ENCODE measurements around the gene SH3BGRL3.

The SH3BGRL3 gene

DNA sequence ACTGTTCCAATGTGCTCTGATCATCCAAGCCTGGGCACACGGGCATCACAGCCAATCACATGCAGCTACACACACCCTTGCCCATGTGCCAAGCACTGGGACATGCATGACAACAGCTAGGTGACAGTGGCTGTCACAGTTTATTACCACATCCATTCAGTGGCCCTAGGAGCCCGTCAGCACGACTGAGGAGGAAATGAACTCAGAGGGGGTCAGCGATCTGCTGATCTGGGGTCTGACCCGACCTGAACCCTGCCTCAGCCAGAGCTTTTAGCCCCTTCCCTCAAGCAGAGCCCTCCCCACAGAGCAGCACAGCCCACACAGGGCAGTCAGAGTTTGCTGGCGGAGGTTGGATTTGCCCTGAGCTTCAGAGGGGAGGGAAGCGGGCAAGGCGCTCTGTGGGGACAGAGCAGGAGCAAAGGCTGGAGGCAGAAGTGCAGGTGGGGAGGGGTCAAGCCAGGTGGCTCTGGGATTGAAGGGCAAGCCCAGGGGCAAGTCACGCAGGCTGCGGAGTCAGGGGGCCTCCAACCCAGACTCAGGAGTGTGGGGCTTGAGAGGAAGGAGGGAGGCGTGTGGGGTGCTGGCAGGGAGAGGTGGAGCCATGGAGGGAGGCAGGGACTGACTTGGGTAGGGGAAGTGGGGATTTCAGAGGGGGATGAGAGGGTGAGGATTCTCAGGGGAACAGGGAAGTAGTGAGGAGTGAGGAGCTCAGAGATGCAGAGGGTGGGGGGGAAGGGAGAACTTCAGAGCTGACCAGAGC, 10.4 kb downstream of the SH3BGRL3 start:
- H4K20me1 ChIP-seq (ENCODE audit: control insufficient read depth, insufficient read depth, low read depth, low read length) = no peaks in the 10 kb centered on the region
- H3F3A ChIP-seq (ENCODE audit: control insufficient read depth, insufficient read depth) = peaks cover 50% of the 10 kb centered on the region
- H3K4me1 ChIP-seq (ENCODE audit: control insufficient read depth, low read length) = peaks cover 79% of the 10 kb centered on the region
- peak overlapping the region; percentile 58 for H3K4me3 ChIP-seq (ENCODE audit: low read length)
- no peaks in the 10 kb centered on the region for H3K27me3 ChIP-seq (ENCODE audit: control insufficient read depth, low read length)
- H3K27ac ChIP-seq (ENCODE audit: low read depth, low read length) = peak overlapping the region; percentile 98
- peaks cover 31% of the 10 kb centered on the region for H3K36me3 ChIP-seq (ENCODE audit: control insufficient read depth, low read length)
- no peaks in the 10 kb centered on the region for H3K9me2 ChIP-seq (replicated peaks; ENCODE audit: control insufficient read depth, low read length)
- H3K4me2 ChIP-seq (ENCODE audit: low read length) = peak overlapping the region; percentile 77
- TF ChIP-seq CTCF (IDR thresholded peaks at IDR 0.05; ENCODE audit: low read depth, low read length, poor library complexity, severe bottlenecking) = no peak
- no peak for TF ChIP-seq EZH2phosphoT487 (IDR thresholded peaks at IDR 0.05; ENCODE audit: borderline replicate concordance, low read length)
- H3K79me2 ChIP-seq (ENCODE audit: control insufficient read depth, low read length) = no peaks in the 10 kb centered on the region
- H3K9me3 ChIP-seq (ENCODE audit: control insufficient read depth, insufficient read depth, low read length) = no peaks in the 10 kb centered on the region

- H3K27ac ChIP-seq (ENCODE audit: low read depth, low read length) = peak overlapping the region; percentile 98
Measured at GRCh38 chr1:26290882-26291261, 11.0 kb downstream of the SH3BGRL3 start.

GRCh38 chr1:26291433-26291832, 11.5 kb downstream of the SH3BGRL3 start:
- peaks cover 68% of the 10 kb centered on the region for H3K4me1 ChIP-seq (ENCODE audit: control insufficient read depth, low read length)
- TF ChIP-seq CTCF (IDR thresholded peaks at IDR 0.05; ENCODE audit: low read depth, low read length, poor library complexity, severe bottlenecking) = no peak
- no peak for TF ChIP-seq EZH2phosphoT487 (IDR thresholded peaks at IDR 0.05; ENCODE audit: borderline replicate concordance, low read length)
- peak overlapping the region; percentile 98 for H3K27ac ChIP-seq (ENCODE audit: low read depth, low read length)
- H3K27me3 ChIP-seq (ENCODE audit: control insufficient read depth, low read length) = no peaks in the 10 kb centered on the region
- peaks cover 31% of the 10 kb centered on the region for H3K36me3 ChIP-seq (ENCODE audit: control insufficient read depth, low read length)
- peaks cover 47% of the 10 kb centered on the region for H3F3A ChIP-seq (ENCODE audit: control insufficient read depth, insufficient read depth)
- H4K20me1 ChIP-seq (ENCODE audit: control insufficient read depth, insufficient read depth, low read depth, low read length) = no peaks in the 10 kb centered on the region
- H3K4me2 ChIP-seq (ENCODE audit: low read length) = peak overlapping the region; percentile 77
- H3K9me3 ChIP-seq (ENCODE audit: control insufficient read depth, insufficient read depth, low read length) = no peaks in the 10 kb centered on the region
- no peaks in the 10 kb centered on the region for H3K79me2 ChIP-seq (ENCODE audit: control insufficient read depth, low read length)
- peak overlapping the region; percentile 58 for H3K4me3 ChIP-seq (ENCODE audit: low read length)
- H3K9me2 ChIP-seq (replicated peaks; ENCODE audit: control insufficient read depth, low read length) = no peaks in the 10 kb centered on the region

More at GRCh38 chr1:26290882-26291261, 11.0 kb downstream of the SH3BGRL3 start:
- H3K9me2 ChIP-seq (replicated peaks; ENCODE audit: control insufficient read depth, low read length) = no peaks in the 10 kb centered on the region
- H3K36me3 ChIP-seq (ENCODE audit: control insufficient read depth, low read length) = peaks cover 31% of the 10 kb centered on the region
- TF ChIP-seq EZH2phosphoT487 (IDR thresholded peaks at IDR 0.05; ENCODE audit: borderline replicate concordance, low read length) (no peak), CTCF (IDR thresholded peaks at IDR 0.05; ENCODE audit: low read depth, low read length, poor library complexity, severe bottlenecking) (no peak)
- no peaks in the 10 kb centered on the region for H3K9me3 ChIP-seq (ENCODE audit: control insufficient read depth, insufficient read depth, low read length)
- peak overlapping the region; percentile 58 for H3K4me3 ChIP-seq (ENCODE audit: low read length)
- peak overlapping the region; percentile 77 for H3K4me2 ChIP-seq (ENCODE audit: low read length)
- H3K27me3 ChIP-seq (ENCODE audit: control insufficient read depth, low read length) = no peaks in the 10 kb centered on the region
- no peaks in the 10 kb centered on the region for H4K20me1 ChIP-seq (ENCODE audit: control insufficient read depth, insufficient read depth, low read depth, low read length)
- H3K4me1 ChIP-seq (ENCODE audit: control insufficient read depth, low read length) = peaks cover 73% of the 10 kb centered on the region
- H3K79me2 ChIP-seq (ENCODE audit: control insufficient read depth, low read length) = no peaks in the 10 kb centered on the region
- H3F3A ChIP-seq (ENCODE audit: control insufficient read depth, insufficient read depth) = peaks cover 50% of the 10 kb centered on the region
